ENCODE measurements around the gene ADA.

Gene ADA

GRCh38 chr20:44624152-44624551, 27.3 kb downstream of the ADA start:
- no peak for DNase-seq (ENCODE audit: low spot score)

GRCh38 chr20:44622501-44623270, 28.8 kb downstream of the ADA start:
- no peak for DNase-seq (ENCODE audit: low spot score)

DNA sequence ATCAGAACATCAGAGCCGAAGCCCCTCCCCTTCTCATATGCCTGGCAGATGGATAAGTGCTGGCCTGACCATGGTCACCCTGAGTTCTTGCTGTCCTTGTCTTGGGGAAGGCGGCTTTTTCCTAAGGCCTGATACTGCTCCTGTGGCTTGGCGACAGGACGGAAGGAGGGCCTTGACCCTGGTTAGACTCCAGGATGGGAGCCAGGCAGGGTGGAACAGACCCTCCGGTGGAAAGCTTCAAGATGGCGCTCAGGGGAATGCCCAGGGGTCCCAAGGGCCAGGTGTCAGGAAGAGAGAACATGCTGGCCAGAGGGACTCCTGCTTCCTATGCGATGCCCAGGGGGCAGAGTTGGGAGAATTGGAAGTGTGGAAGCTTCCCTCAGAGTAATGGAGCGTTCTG, 29.6 kb downstream of the ADA start:
- no peak for DNase-seq (ENCODE audit: low spot score)

DNA sequence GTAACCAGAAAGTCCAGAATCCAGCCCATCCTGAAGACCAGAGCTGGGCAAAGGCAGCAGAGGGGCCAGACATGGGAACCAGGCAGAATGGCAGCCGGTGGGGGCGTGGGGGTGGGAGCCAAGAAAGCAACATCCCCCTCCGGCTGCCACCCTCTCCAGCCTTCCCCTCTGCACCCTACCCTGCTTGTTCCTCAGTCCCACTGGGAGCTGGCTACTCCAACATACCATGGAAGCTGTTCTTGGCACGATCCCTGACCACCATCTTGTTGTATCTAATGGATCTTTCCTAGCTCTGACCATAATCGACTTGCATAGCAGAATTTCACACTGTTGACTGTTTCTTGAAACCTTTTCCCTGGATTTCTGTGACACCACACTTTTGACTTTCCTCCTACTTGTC, 30.2 kb downstream of the ADA start:
- DNase-seq (ENCODE audit: low spot score) = no peak

DNA sequence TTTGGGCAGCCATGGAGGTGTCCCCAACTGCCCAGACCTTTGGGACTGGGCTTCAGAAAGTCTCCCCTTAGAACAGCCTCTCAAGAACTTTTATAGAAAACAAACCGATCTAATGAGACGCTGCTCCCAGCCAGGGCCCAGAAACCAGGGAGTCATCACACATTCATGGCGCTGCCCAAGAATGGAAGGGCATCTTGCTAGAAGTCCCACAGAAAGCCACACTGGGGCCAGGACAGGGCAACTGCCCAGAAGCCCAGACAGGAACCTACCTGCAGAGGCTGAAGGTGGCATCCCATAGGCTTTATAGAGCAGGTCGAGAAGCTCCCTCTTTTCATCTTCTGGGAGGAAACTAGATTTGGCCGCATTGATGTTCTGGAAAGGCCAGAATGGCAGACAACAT, 31.5 kb downstream of the ADA start:
- DNase-seq (ENCODE audit: low spot score) = no peak

DNA sequence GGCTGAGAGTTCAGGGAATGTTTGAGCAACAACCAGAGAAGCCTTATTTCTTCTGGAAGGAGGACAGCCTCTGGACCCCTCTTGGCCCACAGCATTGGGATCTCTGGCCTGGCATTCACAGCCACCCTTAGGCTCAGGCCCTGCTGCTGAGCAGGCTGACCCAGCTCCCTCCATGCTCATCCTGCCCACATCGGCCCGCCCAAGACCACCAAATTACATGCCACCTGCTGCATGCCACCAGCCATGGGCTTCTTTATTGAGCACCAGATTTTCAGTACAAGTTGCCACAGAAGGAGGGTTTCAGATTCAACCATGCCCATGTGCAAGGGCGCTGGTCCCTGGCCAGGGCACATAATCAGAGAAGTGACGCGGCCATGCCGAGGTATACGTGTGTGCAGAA, 32.2 kb downstream of the ADA start:
- no peak for DNase-seq (ENCODE audit: low spot score)

DNA sequence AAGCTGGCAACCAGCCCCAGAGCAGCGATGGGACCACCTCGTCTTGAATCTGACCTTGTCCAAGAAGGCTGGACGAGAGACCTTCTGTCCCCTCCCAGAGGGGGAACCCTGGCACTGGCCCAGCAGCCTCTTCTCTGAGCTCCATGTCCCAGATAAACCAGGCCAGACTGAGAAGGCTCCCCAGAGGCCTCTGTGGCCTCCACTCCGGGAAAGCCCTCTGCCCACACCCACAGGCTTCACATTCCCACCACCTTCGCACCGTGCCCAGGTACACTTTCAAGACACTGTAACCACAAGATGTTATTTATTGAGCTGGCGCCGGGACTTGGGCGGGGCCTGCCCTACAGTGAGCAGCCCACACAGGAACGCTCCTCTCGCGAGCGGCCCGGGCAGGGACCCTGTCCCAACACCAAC, 33.2 kb downstream of the ADA start:
- peak; percentile 12 for DNase-seq (ENCODE audit: low spot score)

DNA sequence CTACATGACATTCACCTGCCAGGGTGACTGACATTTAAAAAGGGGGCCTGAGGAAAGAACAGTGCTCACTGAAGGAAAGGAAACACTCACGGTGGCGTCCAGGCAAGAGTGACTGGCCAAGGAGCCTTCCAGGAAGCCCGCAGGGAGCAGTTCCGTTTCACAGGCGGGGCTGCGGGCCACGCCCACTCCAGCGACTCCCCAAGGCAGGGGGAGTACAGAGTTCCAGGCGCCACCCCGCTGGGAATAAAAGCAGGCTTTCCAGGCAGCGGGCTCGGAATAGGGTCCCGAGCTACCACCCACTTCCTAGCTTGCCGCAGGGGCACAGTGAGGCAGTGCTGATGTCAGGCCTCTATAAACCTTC, 34.9 kb downstream of the ADA start:
- no peak for DNase-seq (ENCODE audit: low spot score)

DNA sequence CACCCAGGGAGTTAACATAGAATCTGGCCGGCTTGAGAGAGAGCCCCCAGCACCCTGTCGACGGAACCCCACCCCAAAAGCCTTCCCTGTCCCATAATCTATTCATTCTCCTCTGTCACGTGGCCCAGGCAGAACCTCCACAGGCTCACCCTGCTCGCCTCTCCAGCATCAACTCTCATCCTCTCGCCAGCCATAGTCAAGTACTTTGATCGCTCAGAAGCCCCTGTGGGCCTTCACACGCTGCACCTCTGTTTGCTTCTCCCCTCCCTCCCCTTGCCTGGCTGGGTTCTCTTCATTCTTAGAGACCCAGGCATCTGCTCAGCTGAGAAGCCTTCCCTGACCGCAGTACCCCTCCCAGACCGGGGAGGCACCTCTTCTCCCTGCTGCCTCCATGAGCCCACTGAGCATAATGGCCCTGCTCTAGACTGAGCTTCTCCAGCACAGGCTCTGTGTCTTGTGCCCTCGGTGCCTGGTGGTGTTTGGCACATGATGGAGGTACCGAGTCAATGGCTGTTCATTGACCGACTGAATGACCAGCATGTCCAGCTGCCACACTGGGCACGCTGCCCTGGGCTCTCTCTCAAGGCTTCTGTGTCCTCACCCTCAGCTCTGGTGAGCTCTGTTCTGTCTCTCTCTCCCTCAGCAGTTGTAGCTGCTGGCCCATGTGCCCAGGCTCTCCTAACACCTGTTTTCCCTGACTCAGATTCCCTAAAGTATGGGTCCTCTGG, 35.5 kb downstream of the ADA start:
- no peak for DNase-seq (ENCODE audit: low spot score)

DNA sequence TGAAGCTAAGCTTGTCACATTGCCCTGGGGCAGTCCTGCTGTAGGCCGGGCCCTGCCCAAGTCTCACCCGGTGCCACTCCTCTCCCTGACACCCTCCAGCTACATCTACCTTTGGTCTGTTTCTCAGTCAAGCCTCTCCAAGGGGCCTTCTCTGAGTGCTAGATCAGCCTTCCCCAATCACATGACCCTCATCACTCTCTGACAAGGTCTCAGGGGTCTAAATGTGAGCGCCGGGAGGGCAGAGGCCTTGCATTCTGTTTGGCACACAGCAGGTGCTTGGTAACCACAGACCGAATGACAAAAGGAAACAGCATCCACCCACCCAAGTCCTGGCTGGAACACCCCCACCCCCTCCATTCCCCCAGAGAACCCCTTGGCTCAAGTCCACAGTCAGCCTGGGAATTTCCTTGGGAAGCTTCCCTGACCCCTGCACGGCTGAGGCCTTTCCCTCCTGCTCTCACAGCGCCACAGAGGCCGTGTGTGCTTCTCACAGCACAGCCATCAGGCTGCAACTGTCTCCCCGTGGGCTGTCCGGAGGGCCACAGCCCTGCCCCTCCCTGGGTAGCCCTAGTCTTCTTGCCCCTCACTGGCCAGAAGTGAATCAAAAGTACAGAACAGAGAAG, 36.2 kb downstream of the ADA start:
- no peak for DNase-seq (ENCODE audit: low spot score)

DNA sequence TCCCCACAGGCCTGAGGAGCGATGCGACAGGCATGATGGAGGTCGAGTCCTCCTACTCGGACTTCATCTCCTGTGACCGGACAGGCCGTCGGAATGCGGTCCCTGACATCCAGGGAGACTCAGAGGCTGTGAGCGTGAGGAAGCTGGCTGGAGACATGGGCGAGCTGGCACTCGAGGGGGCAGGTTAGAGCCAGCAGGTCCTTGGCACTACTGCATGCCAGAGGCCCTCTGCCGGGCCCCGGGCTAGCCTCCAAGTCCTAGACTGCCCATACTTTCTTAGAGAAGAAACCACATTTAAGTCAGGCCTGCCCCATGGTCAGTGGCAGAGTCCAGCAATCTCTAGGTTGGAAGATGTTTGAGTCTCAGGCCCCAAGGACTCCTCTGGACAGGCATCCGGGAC, 37.0 kb downstream of the ADA start:
- DNase-seq (ENCODE audit: low spot score) = no peak

- no peak for DNase-seq (ENCODE audit: low spot score)
These were observed 37.9 kb downstream of the ADA start for GRCh38 chr20:44613575-44613974.

GRCh38 chr20:44610313-44610962, 41.1 kb downstream of the ADA start:
- DNase-seq (ENCODE audit: low spot score) = no peak

- DNase-seq (ENCODE audit: low spot score) = peak; percentile 77
These were observed 41.8 kb downstream of the ADA start for GRCh38 chr20:44609516-44610312.

GRCh38 chr20:44609006-44609515, 42.4 kb downstream of the ADA start:
- DNase-seq (ENCODE audit: low spot score) = no peak

DNA sequence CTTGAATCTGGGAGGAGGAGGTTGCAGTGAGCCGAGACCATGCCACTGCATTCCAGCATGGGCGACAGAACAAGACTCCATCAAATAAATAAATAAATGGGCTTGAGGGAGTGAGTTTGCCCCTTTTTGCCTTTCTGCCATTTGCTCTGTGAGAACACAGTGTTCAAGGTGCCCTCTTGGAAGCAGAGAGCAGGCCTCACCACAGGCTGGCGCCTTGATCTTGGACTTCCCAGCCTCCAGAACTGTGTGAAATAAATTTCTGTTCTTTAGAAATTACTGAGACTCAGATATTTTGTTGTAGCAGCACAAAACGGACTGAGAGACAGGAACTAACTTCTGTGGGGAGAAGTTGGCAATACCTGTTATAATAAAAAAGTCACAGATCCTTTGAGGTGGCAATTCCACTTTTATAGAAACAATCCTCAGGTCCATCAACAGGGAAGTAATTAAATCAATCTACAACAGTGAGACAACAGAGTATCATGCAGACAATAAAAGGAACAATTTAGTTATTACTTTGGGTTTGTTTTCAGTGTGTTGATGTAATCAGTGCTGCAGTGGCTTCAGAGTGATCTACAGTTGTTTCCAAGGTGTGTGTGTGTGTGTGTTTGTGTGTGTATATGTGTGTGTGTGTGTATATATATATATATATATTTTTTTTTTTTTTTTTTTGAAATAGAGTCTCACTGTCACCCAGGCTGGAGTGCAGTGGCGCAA, 44.6 kb downstream of the ADA start:
- DNase-seq (ENCODE audit: low spot score) = no peak

GRCh38 chr20:44603327-44603726, 48.2 kb downstream of the ADA start:
- no peak for DNase-seq (ENCODE audit: low spot score)

DNA sequence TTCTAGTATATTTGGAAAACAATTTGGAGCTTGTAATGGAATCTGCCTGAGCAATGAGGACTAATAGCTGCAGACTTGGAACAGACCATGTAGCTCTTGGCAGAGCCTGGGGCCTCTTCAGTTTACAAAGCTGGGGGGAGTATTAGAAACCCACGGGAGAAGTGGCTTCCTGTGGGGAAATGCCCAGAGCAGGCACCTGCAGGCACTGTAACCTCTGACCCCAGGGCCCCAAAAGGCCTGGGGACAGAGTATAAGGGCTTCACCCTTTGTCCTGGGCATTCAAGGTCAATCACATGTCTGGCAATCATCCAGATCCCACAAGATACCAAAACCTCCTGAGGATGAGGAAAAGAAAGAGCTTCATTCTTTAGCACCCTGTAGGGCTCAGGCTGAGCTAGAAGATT, 49.7 kb downstream of the ADA start:
- DNase-seq (ENCODE audit: low spot score) = no peak

DNA sequence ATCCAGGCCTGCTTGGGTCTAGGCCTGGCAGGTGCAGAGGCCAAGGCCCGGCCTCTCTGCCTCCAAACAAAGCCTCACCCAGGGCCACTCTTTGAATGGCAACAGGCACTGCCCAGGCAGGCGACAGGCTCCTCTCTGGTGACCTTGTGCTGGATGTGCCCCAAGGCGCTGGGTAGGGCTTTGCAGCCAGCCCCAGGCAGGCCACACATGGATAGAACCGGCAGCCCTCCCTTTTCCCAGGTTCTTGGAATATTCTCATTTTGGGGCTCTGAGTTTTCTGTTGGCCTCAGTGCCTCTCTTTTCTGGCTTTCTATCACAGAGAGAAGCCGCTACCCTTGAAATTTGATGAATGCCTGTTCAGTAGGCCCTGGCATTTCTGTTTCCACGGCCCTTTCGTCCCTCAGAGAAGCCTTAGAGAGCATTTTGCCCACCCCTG, 50.2 kb downstream of the ADA start:
- no peak for DNase-seq (ENCODE audit: low spot score)

- no peak for DNase-seq (ENCODE audit: low spot score)
These were observed 50.7 kb downstream of the ADA start for GRCh38 chr20:44600758-44601201.

- no peak for DNase-seq (ENCODE audit: low spot score)
These were observed 51.2 kb downstream of the ADA start for GRCh38 chr20:44600301-44600700.
